Measurements from ENCODE around the gene PCDH9.
A peak's percentile ranks its signal among the peaks of the same experiment; 100 is the strongest.

PCDH9 gene

GRCh38 chr13:66509175-66509574, 721.0 kb downstream of the PCDH9 start:
- peak overlapping the region; percentile 28 for H2AFZ ChIP-seq (ENCODE audit: low read depth, low read length, severe bottlenecking)
- H3K9me3 ChIP-seq (ENCODE audit: insufficient read depth, low read length): no peaks in the 10 kb centered on the region
- no peaks in the 10 kb centered on the region for H4K20me1 ChIP-seq (ENCODE audit: low read depth, low read length)
- no peaks in the 10 kb centered on the region for H3K79me2 ChIP-seq (ENCODE audit: insufficient read depth, low read length)
- no peaks in the 10 kb centered on the region for H3K9me2 ChIP-seq (replicated peaks; ENCODE audit: insufficient read depth, low read length)
- no peak overlapping the region for H3K27ac ChIP-seq (ENCODE audit: low read depth, low read length)
- H3K4me3 ChIP-seq (ENCODE audit: insufficient read depth, low read length, poor library complexity, severe bottlenecking): no peak overlapping the region
- no peaks in the 10 kb centered on the region for H3K27me3 ChIP-seq (ENCODE audit: low read length)
- no peaks in the 10 kb centered on the region for H3K36me3 ChIP-seq (ENCODE audit: low read length)
- H3K9ac ChIP-seq (ENCODE audit: low read length): no peak overlapping the region
- H3F3A ChIP-seq (ENCODE audit: insufficient read depth): no peaks in the 10 kb centered on the region
- no peak for TF ChIP-seq EZH2phosphoT487 (conservative IDR thresholded peaks at IDR 0.05; ENCODE audit: low read length)
- TF ChIP-seq CTCF (IDR thresholded peaks at IDR 0.05; ENCODE audit: insufficient read depth, low read length, poor library complexity, severe bottlenecking): no peak
- H3K4me2 ChIP-seq (ENCODE audit: low read depth, low read length, poor library complexity, severe bottlenecking): no peak overlapping the region

- no peak overlapping the region for H3K27ac ChIP-seq (ENCODE audit: low read depth, low read length)
- no peaks in the 10 kb centered on the region for H3K9me2 ChIP-seq (replicated peaks; ENCODE audit: insufficient read depth, low read length)
Observed at GRCh38 chr13:66508153-66508909, 721.8 kb downstream of the PCDH9 start.

GRCh38 chr13:66506979-66507378, 723.2 kb downstream of the PCDH9 start:
- Histone ChIP-seq H3K79me2 (ENCODE audit: insufficient read depth, low read length) (no peaks in the 10 kb centered on the region), H3K9me3 (ENCODE audit: insufficient read depth, low read length) (no peaks in the 10 kb centered on the region), H2AFZ (ENCODE audit: low read depth, low read length, severe bottlenecking) (peak overlapping the region; percentile 57), H3F3A (ENCODE audit: insufficient read depth) (no peaks in the 10 kb centered on the region), H3K4me3 (ENCODE audit: insufficient read depth, low read length, poor library complexity, severe bottlenecking) (no peak overlapping the region), H3K9ac (ENCODE audit: low read length) (no peak overlapping the region), H3K27me3 (ENCODE audit: low read length) (no peaks in the 10 kb centered on the region), H3K36me3 (ENCODE audit: low read length) (no peaks in the 10 kb centered on the region), H4K20me1 (ENCODE audit: low read depth, low read length) (no peaks in the 10 kb centered on the region), H3K9me2 (replicated peaks; ENCODE audit: insufficient read depth, low read length) (no peaks in the 10 kb centered on the region), H3K4me2 (ENCODE audit: low read depth, low read length, poor library complexity, severe bottlenecking) (peak overlapping the region; percentile 9), H3K27ac (ENCODE audit: low read depth, low read length) (no peak overlapping the region)
- TF ChIP-seq CTCF (IDR thresholded peaks at IDR 0.05; ENCODE audit: insufficient read depth, low read length, poor library complexity, severe bottlenecking) (no peak), EZH2phosphoT487 (conservative IDR thresholded peaks at IDR 0.05; ENCODE audit: low read length) (no peak)

More at GRCh38 chr13:66508153-66508909, 721.8 kb downstream of the PCDH9 start:
- no peaks in the 10 kb centered on the region for H3K9me3 ChIP-seq (ENCODE audit: insufficient read depth, low read length)
- no peak overlapping the region for H3K4me2 ChIP-seq (ENCODE audit: low read depth, low read length, poor library complexity, severe bottlenecking)
- H3K27me3 ChIP-seq (ENCODE audit: low read length): no peaks in the 10 kb centered on the region
- H3K9ac ChIP-seq (ENCODE audit: low read length): no peak overlapping the region
- TF ChIP-seq EZH2phosphoT487 (conservative IDR thresholded peaks at IDR 0.05; ENCODE audit: low read length) (no peak), CTCF (IDR thresholded peaks at IDR 0.05; ENCODE audit: insufficient read depth, low read length, poor library complexity, severe bottlenecking) (no peak)
- H3K79me2 ChIP-seq (ENCODE audit: insufficient read depth, low read length): no peaks in the 10 kb centered on the region
- no peaks in the 10 kb centered on the region for H3K36me3 ChIP-seq (ENCODE audit: low read length)
- no peak overlapping the region for H2AFZ ChIP-seq (ENCODE audit: low read depth, low read length, severe bottlenecking)
- no peak overlapping the region for H3K4me3 ChIP-seq (ENCODE audit: insufficient read depth, low read length, poor library complexity, severe bottlenecking)
- no peaks in the 10 kb centered on the region for H4K20me1 ChIP-seq (ENCODE audit: low read depth, low read length)
- H3F3A ChIP-seq (ENCODE audit: insufficient read depth): no peaks in the 10 kb centered on the region

Measured in SU-DHL-6 (cell line).